ENCODE measurements around the gene SYNGR3. TPM values are rescaled to one million over a fixed set of nuclear protein-coding genes. Genes with fewer than 3 reads are reported as not detected.

Gene SYNGR3
- total RNA-seq, 6 donors from 2014 or later, result 0.15 to 1.4 (median 0.34) TPM; not detected in 2

DNA sequence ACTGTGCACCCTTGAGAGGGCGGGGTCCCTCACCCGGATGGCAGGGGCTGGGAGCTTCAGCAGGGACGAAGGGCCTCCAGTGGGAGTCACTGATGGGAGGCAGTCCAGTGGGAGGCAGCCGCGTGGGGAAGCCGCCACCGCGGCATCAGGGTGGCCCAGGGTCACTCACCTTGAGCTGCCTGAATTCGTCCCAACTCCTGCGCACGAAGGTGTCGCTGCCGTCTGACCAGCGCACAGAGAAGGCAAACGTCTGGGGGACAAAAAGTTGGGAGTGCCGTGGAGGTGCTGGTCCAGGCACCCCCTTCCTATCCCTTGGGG, 9.0 kb upstream of the SYNGR3 start:
- DNase-seq (peak in 1 of 2 donors; percentile 71), ATAC-seq (ENCODE audit: low FRiP score in 2 of 2) (no peak)
- Histone ChIP-seq H3K4me3 (no peak overlapping the region), H3K36me3 (peaks cover 9 to 36% (median 34%) of the 10 kb centered on the region in 4 donors), H3K4me1 (peaks cover 15 to 57% (median 28%) of the 10 kb centered on the region in 4 donors), H3K27ac (no peak overlapping the region), H3K27me3 (peaks cover 0 to 24% (median 10%) of the 10 kb centered on the region in 4 donors), H3K9me3 (no peaks in the 10 kb centered on the region)
- no peak for TF ChIP-seq POLR2AphosphoS5 (IDR thresholded peaks at IDR 0.05)
- no peak for TF ChIP-seq POLR2A (IDR thresholded peaks at IDR 0.05)
- TF ChIP-seq EP300 (IDR thresholded peaks at IDR 0.05), result no peak
- TF ChIP-seq CTCF (IDR thresholded peaks at IDR 0.05), result no peak
- WGBS, 2 donors, result 30% methylated on average over 15 of the region's 16 CpGs; no CpG with 5 or more reads in 1 of the 2 donors

DNA sequence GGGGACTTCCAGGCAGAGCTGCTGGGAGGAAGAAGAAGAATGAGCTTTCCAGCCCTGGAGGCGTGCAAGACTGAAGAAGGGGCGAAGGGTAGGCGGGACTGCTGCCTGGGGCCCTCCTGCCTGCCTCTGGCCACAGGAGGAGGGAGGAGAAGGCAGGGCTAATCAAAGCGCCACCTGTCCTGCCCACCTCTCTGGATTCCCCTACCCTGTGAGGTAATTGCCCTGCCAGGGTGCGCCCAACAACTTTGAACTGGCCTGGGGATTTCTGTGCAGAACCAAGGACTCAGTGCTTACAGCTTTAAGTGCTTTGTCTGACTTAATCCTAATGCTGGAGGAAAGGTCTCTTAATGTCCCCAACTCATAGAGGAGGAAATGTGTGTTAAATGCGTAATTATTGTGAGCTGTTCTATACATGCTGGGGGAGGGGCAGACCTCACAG, 8.4 kb upstream of the SYNGR3 start, which contains the start of gene NOXO1:
Gene NOXO1 (minus strand): TSS at position 72 of the 439 bp plus-strand sequence. CDS start 290 bp downstream, outside the sequence.
- Histone ChIP-seq H3K27me3 (peaks cover 0 to 24% (median 10%) of the 10 kb centered on the region in 4 donors), H3K27ac (peak within 1 kb of the TSS in 1 of 4 donors; percentile 79)
- ATAC-seq (ENCODE audit: low FRiP score in 2 of 2), result no peak

DNA sequence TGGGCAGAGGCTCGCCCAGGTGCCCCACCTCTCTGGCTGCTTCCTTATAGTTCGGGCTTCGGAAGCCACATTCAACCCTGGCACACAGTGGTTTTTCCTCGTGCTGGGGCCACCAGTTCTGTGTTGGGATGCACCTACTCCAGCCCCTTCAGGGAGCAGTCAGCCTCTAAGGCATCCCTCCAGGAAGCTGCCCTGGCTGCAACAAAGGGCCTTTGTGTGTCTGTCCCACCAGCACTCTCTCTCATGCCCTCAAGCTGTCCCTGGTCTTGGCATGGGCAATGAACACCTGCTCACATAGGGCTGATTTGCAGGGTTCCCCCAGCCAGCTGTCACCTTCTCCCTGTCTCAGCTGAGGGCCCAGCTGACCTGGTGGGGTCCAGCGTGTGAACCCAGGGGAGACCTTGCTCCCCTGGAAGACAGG, 7.7 kb upstream of the SYNGR3 start:
- H3K4me3 ChIP-seq, result no peak overlapping the region
- H3K9me3 ChIP-seq, result no peaks in the 10 kb centered on the region
- ATAC-seq (ENCODE audit: low FRiP score in 2 of 2) (no peak), DNase-seq (no peak)
- WGBS, 2 donors, result 38 to 76% methylated on average over 1 to 5 of the region's 5 CpGs
- TF ChIP-seq CTCF (IDR thresholded peaks at IDR 0.05), result no peak
- peaks cover 0 to 24% (median 10%) of the 10 kb centered on the region in 4 donors for H3K27me3 ChIP-seq
- H3K27ac ChIP-seq, result no peak overlapping the region
- peaks cover 15 to 57% (median 28%) of the 10 kb centered on the region in 4 donors for H3K4me1 ChIP-seq
- H3K36me3 ChIP-seq, result peaks cover 3 to 34% (median 33%) of the 10 kb centered on the region in 4 donors

More for the DNA sequence above, 8.4 kb upstream of the SYNGR3 start, which contains the start of gene NOXO1:
- DNase-seq, result peak in 1 of 2 donors; percentile 35
- Histone ChIP-seq H3K9me3 (no peaks in the 10 kb centered on the region), H3K4me1 (peaks cover 15 to 57% (median 28%) of the 10 kb centered on the region in 4 donors), H3K4me3 (peak within 1 kb of the TSS in 3 of 4 donors; percentile 44 to 55 (median 54)), H3K36me3 (peaks cover 3 to 36% (median 34%) of the 10 kb centered on the region in 4 donors)
- 33% methylated on average over 2 to 6 of the region's 6 CpGs for WGBS, 2 donors
- TF ChIP-seq POLR2A (IDR thresholded peaks at IDR 0.05) (no peak), EP300 (IDR thresholded peaks at IDR 0.05) (no peak), POLR2AphosphoS5 (IDR thresholded peaks at IDR 0.05) (no peak), CTCF (IDR thresholded peaks at IDR 0.05) (no peak)

GRCh38 chr16:1982991-1983543, 6.7 kb upstream of the SYNGR3 start:
- 25 to 26% methylated on average over 19 of the region's 19 CpGs for WGBS, 2 donors
- Histone ChIP-seq H3K4me3 (peak overlapping the region in 3 of 4 donors; percentile 84 to 96 (median 88)), H3K36me3 (peaks cover 0 to 28% (median 23%) of the 10 kb centered on the region in 4 donors), H3K4me1 (peaks cover 15 to 57% (median 28%) of the 10 kb centered on the region in 4 donors), H3K27ac (peak overlapping the region; percentile 80 to 88 (median 86)), H3K27me3 (peaks cover 0 to 24% (median 10%) of the 10 kb centered on the region in 4 donors), H3K9me3 (no peaks in the 10 kb centered on the region)
- DNase-seq (no peak), ATAC-seq (ENCODE audit: low FRiP score in 2 of 2) (no peak)
- TF ChIP-seq POLR2A (IDR thresholded peaks at IDR 0.05) (no peak), CTCF (IDR thresholded peaks at IDR 0.05) (no peak), EP300 (IDR thresholded peaks at IDR 0.05) (no peak), POLR2AphosphoS5 (IDR thresholded peaks at IDR 0.05) (no peak)
